ENCODE measurements around the gene PKD1L1. TPM values are rescaled to one million over a fixed set of nuclear protein-coding genes. Genes with fewer than 3 reads are reported as not detected.

The PKD1L1 gene
- total RNA-seq, 4 donors from 2014 or later: 0.44 to 1.1 (median 0.75) TPM

- TF ChIP-seq, protein P1, sequence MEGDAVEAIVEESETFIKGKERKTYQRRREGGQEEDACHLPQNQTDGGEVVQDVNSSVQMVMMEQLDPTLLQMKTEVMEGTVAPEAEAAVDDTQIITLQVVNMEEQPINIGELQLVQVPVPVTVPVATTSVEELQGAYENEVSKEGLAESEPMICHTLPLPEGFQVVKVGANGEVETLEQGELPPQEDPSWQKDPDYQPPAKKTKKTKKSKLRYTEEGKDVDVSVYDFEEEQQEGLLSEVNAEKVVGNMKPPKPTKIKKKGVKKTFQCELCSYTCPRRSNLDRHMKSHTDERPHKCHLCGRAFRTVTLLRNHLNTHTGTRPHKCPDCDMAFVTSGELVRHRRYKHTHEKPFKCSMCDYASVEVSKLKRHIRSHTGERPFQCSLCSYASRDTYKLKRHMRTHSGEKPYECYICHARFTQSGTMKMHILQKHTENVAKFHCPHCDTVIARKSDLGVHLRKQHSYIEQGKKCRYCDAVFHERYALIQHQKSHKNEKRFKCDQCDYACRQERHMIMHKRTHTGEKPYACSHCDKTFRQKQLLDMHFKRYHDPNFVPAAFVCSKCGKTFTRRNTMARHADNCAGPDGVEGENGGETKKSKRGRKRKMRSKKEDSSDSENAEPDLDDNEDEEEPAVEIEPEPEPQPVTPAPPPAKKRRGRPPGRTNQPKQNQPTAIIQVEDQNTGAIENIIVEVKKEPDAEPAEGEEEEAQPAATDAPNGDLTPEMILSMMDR (IDR thresholded peaks at IDR 0.05; ENCODE audit: low read depth): no peak
Observed at GRCh38 chr7:47938574-47939165, 9.6 kb downstream of the PKD1L1 start.

GRCh38 chr7:47937711-47938573 lies 10.3 kb downstream of the PKD1L1 start:
- TF ChIP-seq, protein P1 (IDR thresholded peaks at IDR 0.05; ENCODE audit: low read depth): no peak

- TF ChIP-seq, protein P1 (IDR thresholded peaks at IDR 0.05; ENCODE audit: low read depth): no peak
Observed at GRCh38 chr7:47937065-47937687, 11.1 kb downstream of the PKD1L1 start.

- TF ChIP-seq, protein P1 (IDR thresholded peaks at IDR 0.05; ENCODE audit: low read depth): no peak
Observed at GRCh38 chr7:47936323-47936722, 11.9 kb downstream of the PKD1L1 start.

DNA sequence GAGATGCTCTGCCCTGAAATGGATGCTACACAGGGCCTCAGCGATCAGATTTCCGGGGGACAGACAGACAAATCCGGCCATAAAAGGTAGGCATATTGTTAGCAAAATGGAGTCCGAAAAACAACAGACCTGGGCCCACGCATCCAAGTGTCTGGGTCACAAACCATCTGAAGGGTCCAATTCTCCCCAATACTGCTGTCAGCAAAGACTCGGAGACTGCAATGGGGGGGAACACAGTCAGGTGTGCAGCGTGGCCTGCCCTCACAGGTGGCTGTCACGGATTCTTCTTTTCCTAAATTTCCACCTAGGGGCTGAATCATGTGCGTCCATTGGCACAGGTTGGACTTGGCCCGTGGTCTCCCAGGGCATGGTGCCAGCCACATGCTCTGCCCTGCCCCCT lies 12.9 kb downstream of the PKD1L1 start:
- TF ChIP-seq, protein P1 (IDR thresholded peaks at IDR 0.05; ENCODE audit: low read depth): no peak

DNA sequence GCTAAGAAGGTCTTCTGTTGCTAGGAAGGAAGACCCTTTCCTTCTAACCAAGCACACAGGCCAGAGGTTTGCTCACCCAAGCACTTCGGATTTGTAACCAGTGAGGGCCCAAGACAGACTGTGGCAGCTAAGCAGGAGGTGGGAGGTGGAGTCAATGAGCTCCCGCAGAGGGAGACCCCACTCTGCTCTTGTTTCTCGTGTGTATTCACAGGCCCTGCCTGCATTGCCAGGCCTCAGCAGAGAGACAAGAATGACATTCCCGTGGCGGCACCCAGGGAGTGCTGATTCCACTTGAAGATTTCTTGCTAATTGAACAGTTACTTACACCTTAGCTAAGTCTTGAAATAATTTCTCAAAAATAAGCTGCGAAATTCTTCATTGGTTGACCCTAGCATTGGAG lies 13.4 kb downstream of the PKD1L1 start:
- TF ChIP-seq, protein P1 (IDR thresholded peaks at IDR 0.05; ENCODE audit: low read depth): no peak

GRCh38 chr7:47933215-47933614 lies 15.1 kb downstream of the PKD1L1 start:
- TF ChIP-seq, protein P1 (IDR thresholded peaks at IDR 0.05; ENCODE audit: low read depth): no peak

Measured in subcutaneous adipose tissue (tissue), 4 donors.